Measurements from ENCODE around the gene TMEM255B.

GRCh38 chr13:113726961-113727411 is 32.0 kb upstream of the TMEM255B start:
- TF ChIP-seq CTCF (IDR thresholded peaks at IDR 0.05): no peak
- no peak for TF ChIP-seq POLR2A (IDR thresholded peaks at IDR 0.05)

Data from Peyer's patch (tissue), 4 donors.